ENCODE measurements around the gene PRSS57. TPM values are rescaled to one million over a fixed set of nuclear protein-coding genes. Genes with fewer than 3 reads are reported as not detected.

PRSS57 gene
- total and polyA plus RNA-seq, 2 of the 13 experiments (the other 11 are each of a cell fraction or from before 2014, with no cell fraction given), result 0.12 TPM; not detected in 1

DNA sequence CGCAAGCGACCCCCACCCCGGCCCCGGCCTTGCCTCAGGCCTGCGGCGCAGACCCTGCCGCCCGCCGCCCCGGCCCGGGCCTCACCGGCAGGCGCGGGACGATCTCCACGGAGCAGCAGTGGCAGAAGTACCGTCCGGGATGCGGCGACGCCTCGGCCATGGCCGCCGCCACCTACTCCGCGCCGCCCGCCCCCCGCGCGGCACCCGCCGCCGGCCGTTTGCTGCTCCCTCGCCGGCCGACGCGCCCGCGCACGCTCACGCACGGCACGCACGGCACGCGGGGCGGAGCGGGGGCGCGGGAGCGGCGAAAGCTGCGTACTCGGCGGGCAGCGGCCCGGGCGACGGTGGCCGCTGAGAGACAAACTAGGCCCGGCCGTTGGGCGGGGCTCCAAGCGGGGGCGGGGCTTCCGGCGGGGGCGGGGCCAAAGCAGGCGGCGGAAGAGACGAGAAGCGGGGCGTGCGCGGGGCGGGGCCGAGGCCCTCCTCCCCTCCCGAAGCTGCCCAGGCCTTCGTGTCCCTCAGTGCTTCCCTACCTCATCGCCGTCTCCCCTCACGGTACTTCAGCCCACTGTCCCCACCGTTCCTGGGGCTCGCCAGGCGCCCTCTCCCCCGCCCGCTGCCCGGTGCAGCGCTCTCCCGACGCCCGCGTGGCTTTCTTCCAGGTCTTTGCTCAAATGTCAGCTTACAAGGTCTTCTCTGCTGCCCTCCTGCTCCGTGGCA is 32.1 kb downstream of the PRSS57 start, which contains the start of gene RNF126 (continued):
- TF ChIP-seq, protein P1, sequence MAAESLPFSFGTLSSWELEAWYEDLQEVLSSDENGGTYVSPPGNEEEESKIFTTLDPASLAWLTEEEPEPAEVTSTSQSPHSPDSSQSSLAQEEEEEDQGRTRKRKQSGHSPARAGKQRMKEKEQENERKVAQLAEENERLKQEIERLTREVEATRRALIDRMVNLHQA (CRISPR knock-in tag; IDR thresholded peaks at IDR 0.05), result no peak
- TF ChIP-seq STAT5B (CRISPR knock-in tag; IDR thresholded peaks at IDR 0.05) (no peak), ZNF605 (CRISPR knock-in tag; IDR thresholded peaks at IDR 0.05) (no peak), NFE2 (CRISPR knock-in tag; IDR thresholded peaks at IDR 0.05) (no peak), NFE2L1 (CRISPR knock-in tag; IDR thresholded peaks at IDR 0.05; ENCODE audit: borderline replicate concordance) (no peak), ZBTB3 (CRISPR knock-in tag; IDR thresholded peaks at IDR 0.05; ENCODE audit: borderline replicate concordance, low read depth) (no peak), ZNF101 (CRISPR knock-in tag; IDR thresholded peaks at IDR 0.05; ENCODE audit: borderline replicate concordance, low read depth) (no peak), ZNF557 (CRISPR knock-in tag; IDR thresholded peaks at IDR 0.05) (no peak), NCOA2 (CRISPR knock-in tag; IDR thresholded peaks at IDR 0.05) (no peak; the same call in 1 of the 2 replicates), SETDB1 (CRISPR knock-in tag; IDR thresholded peaks at IDR 0.05; ENCODE audit: borderline replicate concordance) (no peak), MBD4 (IDR thresholded peaks at IDR 0.05; ENCODE audit: borderline replicate concordance, low read length) (no peak), RBFOX2 (IDR thresholded peaks at IDR 0.05; ENCODE audit: low read depth, low read length) (no peak; the same call in none of the 2 replicates), DMAP1 (CRISPR knock-in tag; IDR thresholded peaks at IDR 0.05) (no peak), ZNF496 (CRISPR knock-in tag; IDR thresholded peaks at IDR 0.05; ENCODE audit: insufficient replicate concordance) (no peak)
- TF ChIP-seq, protein P2, sequence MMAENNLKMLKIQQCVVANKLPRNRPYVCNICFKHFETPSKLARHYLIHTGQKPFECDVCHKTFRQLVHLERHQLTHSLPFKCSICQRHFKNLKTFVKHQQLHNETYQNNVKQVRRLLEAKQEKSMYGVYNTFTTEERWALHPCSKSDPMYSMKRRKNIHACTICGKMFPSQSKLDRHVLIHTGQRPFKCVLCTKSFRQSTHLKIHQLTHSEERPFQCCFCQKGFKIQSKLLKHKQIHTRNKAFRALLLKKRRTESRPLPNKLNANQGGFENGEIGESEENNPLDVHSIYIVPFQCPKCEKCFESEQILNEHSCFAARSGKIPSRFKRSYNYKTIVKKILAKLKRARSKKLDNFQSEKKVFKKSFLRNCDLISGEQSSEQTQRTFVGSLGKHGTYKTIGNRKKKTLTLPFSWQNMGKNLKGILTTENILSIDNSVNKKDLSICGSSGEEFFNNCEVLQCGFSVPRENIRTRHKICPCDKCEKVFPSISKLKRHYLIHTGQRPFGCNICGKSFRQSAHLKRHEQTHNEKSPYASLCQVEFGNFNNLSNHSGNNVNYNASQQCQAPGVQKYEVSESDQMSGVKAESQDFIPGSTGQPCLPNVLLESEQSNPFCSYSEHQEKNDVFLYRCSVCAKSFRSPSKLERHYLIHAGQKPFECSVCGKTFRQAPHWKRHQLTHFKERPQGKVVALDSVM (CRISPR knock-in tag; IDR thresholded peaks at IDR 0.05), result no peak
- TF ChIP-seq, protein P3, sequence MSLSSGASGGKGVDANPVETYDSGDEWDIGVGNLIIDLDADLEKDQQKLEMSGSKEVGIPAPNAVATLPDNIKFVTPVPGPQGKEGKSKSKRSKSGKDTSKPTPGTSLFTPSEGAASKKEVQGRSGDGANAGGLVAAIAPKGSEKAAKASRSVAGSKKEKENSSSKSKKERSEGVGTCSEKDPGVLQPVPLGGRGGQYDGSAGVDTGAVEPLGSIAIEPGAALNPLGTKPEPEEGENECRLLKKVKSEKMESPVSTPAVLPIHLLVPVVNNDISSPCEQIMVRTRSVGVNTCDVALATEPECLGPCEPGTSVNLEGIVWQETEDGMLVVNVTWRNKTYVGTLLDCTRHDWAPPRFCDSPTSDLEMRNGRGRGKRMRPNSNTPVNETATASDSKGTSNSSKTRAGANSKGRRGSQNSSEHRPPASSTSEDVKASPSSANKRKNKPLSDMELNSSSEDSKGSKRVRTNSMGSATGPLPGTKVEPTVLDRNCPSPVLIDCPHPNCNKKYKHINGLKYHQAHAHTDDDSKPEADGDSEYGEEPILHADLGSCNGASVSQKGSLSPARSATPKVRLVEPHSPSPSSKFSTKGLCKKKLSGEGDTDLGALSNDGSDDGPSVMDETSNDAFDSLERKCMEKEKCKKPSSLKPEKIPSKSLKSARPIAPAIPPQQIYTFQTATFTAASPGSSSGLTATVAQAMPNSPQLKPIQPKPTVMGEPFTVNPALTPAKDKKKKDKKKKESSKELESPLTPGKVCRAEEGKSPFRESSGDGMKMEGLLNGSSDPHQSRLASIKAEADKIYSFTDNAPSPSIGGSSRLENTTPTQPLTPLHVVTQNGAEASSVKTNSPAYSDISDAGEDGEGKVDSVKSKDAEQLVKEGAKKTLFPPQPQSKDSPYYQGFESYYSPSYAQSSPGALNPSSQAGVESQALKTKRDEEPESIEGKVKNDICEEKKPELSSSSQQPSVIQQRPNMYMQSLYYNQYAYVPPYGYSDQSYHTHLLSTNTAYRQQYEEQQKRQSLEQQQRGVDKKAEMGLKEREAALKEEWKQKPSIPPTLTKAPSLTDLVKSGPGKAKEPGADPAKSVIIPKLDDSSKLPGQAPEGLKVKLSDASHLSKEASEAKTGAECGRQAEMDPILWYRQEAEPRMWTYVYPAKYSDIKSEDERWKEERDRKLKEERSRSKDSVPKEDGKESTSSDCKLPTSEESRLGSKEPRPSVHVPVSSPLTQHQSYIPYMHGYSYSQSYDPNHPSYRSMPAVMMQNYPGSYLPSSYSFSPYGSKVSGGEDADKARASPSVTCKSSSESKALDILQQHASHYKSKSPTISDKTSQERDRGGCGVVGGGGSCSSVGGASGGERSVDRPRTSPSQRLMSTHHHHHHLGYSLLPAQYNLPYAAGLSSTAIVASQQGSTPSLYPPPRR (CRISPR knock-in tag; IDR thresholded peaks at IDR 0.05; ENCODE audit: borderline replicate concordance), result no peak; the same call in 1 of the 2 replicates
- TF ChIP-seq, protein P4, sequence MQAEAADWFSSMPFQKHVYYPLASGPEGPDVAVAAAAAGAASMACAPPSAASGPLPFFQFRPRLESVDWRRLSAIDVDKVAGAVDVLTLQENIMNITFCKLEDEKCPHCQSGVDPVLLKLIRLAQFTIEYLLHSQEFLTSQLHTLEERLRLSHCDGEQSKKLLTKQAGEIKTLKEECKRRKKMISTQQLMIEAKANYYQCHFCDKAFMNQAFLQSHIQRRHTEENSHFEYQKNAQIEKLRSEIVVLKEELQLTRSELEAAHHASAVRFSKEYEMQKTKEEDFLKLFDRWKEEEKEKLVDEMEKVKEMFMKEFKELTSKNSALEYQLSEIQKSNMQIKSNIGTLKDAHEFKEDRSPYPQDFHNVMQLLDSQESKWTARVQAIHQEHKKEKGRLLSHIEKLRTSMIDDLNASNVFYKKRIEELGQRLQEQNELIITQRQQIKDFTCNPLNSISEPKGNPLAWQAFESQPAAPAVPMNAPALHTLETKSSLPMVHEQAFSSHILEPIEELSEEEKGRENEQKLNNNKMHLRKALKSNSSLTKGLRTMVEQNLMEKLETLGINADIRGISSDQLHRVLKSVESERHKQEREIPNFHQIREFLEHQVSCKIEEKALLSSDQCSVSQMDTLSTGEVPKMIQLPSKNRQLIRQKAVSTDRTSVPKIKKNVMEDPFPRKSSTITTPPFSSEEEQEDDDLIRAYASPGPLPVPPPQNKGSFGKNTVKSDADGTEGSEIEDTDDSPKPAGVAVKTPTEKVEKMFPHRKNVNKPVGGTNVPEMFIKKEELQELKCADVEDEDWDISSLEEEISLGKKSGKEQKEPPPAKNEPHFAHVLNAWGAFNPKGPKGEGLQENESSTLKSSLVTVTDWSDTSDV (CRISPR knock-in tag; IDR thresholded peaks at IDR 0.05), result no peak

All from HepG2 (cell line).